HCT116 (cell line): ENCODE measurements around the gene CAPN5.

ENCODE experiments used
- ELF1 ChIP-seq: IDR thresholded peaks from 2 replicates; pipeline ENCODE4 v1.6.1; 2012; ENCODE audit warnings: low read depth, borderline replicate concordance
- EZH2 ChIP-seq: fragments of 200-600 bp; sonication (generic); IDR thresholded peaks from 2 replicates; pipeline ENCODE4 v1.6.1; 2017; ENCODE audit warnings: antibody characterized with exemption, mixed run types
- POLR2A ChIP-seq: IDR thresholded peaks from 2 replicates; pipeline ENCODE4 v1.7.0; 2011; ENCODE audit warnings: borderline replicate concordance; ENCODE audit not compliant: insufficient read depth, insufficient read length; ENCODE audit errors: extremely low read depth
- SIN3A ChIP-seq: IDR thresholded peaks from 2 replicates; pipeline ENCODE4 v1.6.1; 2012; ENCODE audit warnings: low read depth

DNA sequence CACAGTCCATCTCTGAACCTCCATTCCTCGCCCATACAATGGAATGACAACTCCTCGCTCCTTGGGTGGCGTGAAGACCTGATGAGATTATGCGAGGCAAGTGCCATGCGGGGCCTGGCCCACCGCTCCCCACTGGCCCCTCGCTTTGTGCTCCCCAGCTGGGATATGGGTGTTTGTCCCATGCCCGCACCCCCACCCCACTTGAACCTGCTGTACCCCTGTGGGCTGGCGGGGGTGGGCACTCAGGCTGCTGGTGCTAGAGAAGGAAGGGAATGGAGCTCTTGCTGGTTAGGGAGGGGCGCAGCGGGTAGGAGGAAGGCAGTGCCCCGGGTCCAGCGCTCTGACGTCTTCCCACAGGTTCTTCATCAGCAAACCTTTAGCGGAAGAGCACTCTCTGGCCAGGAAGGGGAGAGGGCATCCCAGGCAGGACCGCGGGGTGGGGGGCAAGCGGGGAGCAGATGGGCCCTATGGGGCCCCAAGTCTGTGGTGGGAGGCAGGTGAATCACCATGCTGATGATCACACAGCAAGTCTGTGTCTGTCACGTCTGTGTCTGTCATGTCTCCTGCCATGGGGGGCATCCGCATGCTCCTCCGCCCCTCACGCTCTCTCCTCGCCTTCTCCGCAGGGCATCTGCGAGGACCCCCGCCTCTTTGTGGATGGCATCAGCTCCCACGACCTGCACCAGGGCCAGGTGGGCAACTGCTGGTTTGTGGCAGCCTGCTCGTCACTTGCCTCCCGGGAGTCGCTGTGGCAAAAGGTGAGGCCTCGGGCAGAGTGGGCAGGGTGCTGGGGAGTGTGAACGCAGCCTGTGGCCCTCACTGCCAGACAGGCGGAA is 26.5 kb downstream of the CAPN5 start:
- TF ChIP-seq POLR2A: no peak
- no peak for TF ChIP-seq EZH2
- TF ChIP-seq ELF1: no peak
- no peak for TF ChIP-seq SIN3A
